ENCODE measurements around the gene CRLF3.
"Not testable (repeated sequence)": the region's sequence is repeated elsewhere in the genome, so short reads cannot be mapped to it uniquely, and the experiment has no call there.

CRLF3 gene

GRCh38 chr17:30735644-30736043, 88.8 kb downstream of the CRLF3 start:
- not testable (repeated sequence) for DNase-seq (ENCODE audit: low spot score)

- DNase-seq (ENCODE audit: low spot score) = not testable (repeated sequence)
Observed at GRCh38 chr17:30735206-30735605, 89.3 kb downstream of the CRLF3 start.

- DNase-seq (ENCODE audit: low spot score) = not testable (repeated sequence)
Observed at GRCh38 chr17:30734153-30734552, 90.3 kb downstream of the CRLF3 start.
